Loucy (cell line): ENCODE data around the gene PLEKHM2.

Experiments used
- EZH2phosphoT487 ChIP-seq: fragments of 200-600 bp; IDR thresholded peaks from 2 replicates; pipeline ENCODE4 v1.6.1; 2018; ENCODE audit warnings: antibody characterized with exemption, mild to moderate bottlenecking, moderate library complexity, borderline replicate concordance
- TF ChIP-seq, protein P1 (sequence below): fragments of 200-600 bp; sonication (generic); conservative IDR thresholded peaks from 2 replicates; pipeline ENCODE4 v1.5.1; 2014; ENCODE audit warnings: mild to moderate bottlenecking, antibody characterized with exemption, low read length

GRCh38 chr1:15676688-15677661 lies 7.1 kb upstream of the PLEKHM2 start:
- no peak for TF ChIP-seq EZH2phosphoT487
- TF ChIP-seq, protein P1, sequence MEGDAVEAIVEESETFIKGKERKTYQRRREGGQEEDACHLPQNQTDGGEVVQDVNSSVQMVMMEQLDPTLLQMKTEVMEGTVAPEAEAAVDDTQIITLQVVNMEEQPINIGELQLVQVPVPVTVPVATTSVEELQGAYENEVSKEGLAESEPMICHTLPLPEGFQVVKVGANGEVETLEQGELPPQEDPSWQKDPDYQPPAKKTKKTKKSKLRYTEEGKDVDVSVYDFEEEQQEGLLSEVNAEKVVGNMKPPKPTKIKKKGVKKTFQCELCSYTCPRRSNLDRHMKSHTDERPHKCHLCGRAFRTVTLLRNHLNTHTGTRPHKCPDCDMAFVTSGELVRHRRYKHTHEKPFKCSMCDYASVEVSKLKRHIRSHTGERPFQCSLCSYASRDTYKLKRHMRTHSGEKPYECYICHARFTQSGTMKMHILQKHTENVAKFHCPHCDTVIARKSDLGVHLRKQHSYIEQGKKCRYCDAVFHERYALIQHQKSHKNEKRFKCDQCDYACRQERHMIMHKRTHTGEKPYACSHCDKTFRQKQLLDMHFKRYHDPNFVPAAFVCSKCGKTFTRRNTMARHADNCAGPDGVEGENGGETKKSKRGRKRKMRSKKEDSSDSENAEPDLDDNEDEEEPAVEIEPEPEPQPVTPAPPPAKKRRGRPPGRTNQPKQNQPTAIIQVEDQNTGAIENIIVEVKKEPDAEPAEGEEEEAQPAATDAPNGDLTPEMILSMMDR, result no peak
